Activated CD4-positive, CD25-positive, alpha-beta regulatory T cell (primary cell): Measurements from ENCODE around the gene CDK2AP2.
A peak's percentile ranks its signal among the peaks of the same experiment; 100 is the strongest.
"Not testable (repeated sequence)": the region's sequence is repeated elsewhere in the genome, so short reads cannot be mapped to it uniquely, and the experiment has no call there.

Source experiments
- DNase-seq, 4 experiments: peaks; one replicate each; lab custom pipeline; 2025; lab: John Stamatoyannopoulos, UW

Gene CDK2AP2

GRCh38 chr11:67507864-67508485 lies at the start of gene CDK2AP2:
CDK2AP2 (minus strand) TSS chr11:67508162; CDS start chr11:67508082, 80 bp downstream.
- peak; percentile 93 to 96 (median 94) for DNase-seq

GRCh38 chr11:67556244-67556643 lies 48.3 kb upstream of the CDK2AP2 start:
- DNase-seq, result no peak

- DNase-seq, result not testable (repeated sequence)
Measured at GRCh38 chr11:67551697-67552096, 43.7 kb upstream of the CDK2AP2 start.

- no peak for DNase-seq
Measured at GRCh38 chr11:67551127-67551526, 43.2 kb upstream of the CDK2AP2 start.

GRCh38 chr11:67548555-67549110 lies 40.7 kb upstream of the CDK2AP2 start:
- DNase-seq, result no peak

GRCh38 chr11:67548112-67548511 lies 40.1 kb upstream of the CDK2AP2 start:
- DNase-seq, result not testable (repeated sequence)

GRCh38 chr11:67545280-67545679 lies 37.3 kb upstream of the CDK2AP2 start:
- no peak for DNase-seq

- DNase-seq, result no peak
Measured at GRCh38 chr11:67544616-67545242, 36.8 kb upstream of the CDK2AP2 start.

GRCh38 chr11:67543585-67543984 lies 35.6 kb upstream of the CDK2AP2 start:
- no peak for DNase-seq

- no peak for DNase-seq
Measured at GRCh38 chr11:67542971-67543370, 35.0 kb upstream of the CDK2AP2 start.

GRCh38 chr11:67542169-67542568 lies 34.2 kb upstream of the CDK2AP2 start:
- no peak for DNase-seq

GRCh38 chr11:67541198-67541597 lies 33.2 kb upstream of the CDK2AP2 start:
- DNase-seq, result no peak

GRCh38 chr11:67539550-67539949 lies 31.6 kb upstream of the CDK2AP2 start:
- no peak for DNase-seq

- DNase-seq, result no peak
Measured at GRCh38 chr11:67538823-67539505, 31.0 kb upstream of the CDK2AP2 start.

- DNase-seq, result no peak
Measured at GRCh38 chr11:67538306-67538705, 30.3 kb upstream of the CDK2AP2 start.

- no peak for DNase-seq
Measured at GRCh38 chr11:67535561-67535960, 27.6 kb upstream of the CDK2AP2 start.

- no peak for DNase-seq
Measured at GRCh38 chr11:67534070-67534679, 26.2 kb upstream of the CDK2AP2 start.

GRCh38 chr11:67532889-67533288 lies 24.9 kb upstream of the CDK2AP2 start:
- no peak for DNase-seq

GRCh38 chr11:67530282-67530592 lies 22.3 kb upstream of the CDK2AP2 start:
- no peak for DNase-seq

- DNase-seq, result no peak
Measured at GRCh38 chr11:67528376-67528775, 20.4 kb upstream of the CDK2AP2 start.

- no peak for DNase-seq
Measured at GRCh38 chr11:67525275-67525976, 17.5 kb upstream of the CDK2AP2 start.

- DNase-seq, result no peak
Measured at GRCh38 chr11:67524480-67524808, 16.5 kb upstream of the CDK2AP2 start.
